B cell (primary cell): ENCODE measurements around the gene DGAT2. TPM values are rescaled to one million over a fixed set of nuclear protein-coding genes. Genes with fewer than 3 reads are reported as not detected.

Experiments
- ATAC-seq: fragments of 200-7000 bp; cut with Tn5 transposase; one replicate; pipeline ENCODE4 v1.10.0; 2021; ENCODE audit warnings: low read depth, mild to moderate bottlenecking, moderate number of reproducible peaks, moderate library complexity
- CTCF ChIA-PET: fragments of 350-600 bp; sonication (Branson Sonifier 250); formaldehyde crosslinking; loops from one replicate; lab custom pipeline; 2021; ENCODE audit warnings: antibody characterized with exemption, inconsistent platforms; lab: Charles Lee
- POLR2A ChIA-PET: fragments of 350-600 bp; sonication (Branson Sonifier 250); formaldehyde crosslinking; loops from one replicate; lab custom pipeline; 2021; ENCODE audit warnings: antibody characterized with exemption; lab: Charles Lee
- DNase-seq: peaks from one replicate; pipeline ENCODE4 v3.0.0; 2013
- H2AFZ ChIP-seq: 2 replicates; pipeline ENCODE4 v1.6.1; 2012; ENCODE audit warnings: mild to moderate bottlenecking, low read depth, low read length; ENCODE audit not compliant: insufficient read depth, poor library complexity, severe bottlenecking
- H3K27ac ChIP-seq, 2 donors: 1 replicate in 1 of 2; 2 replicates in 1 of 2; pipeline ENCODE4 v1.5.1; 2012 to 2013; ENCODE audit warnings: low read length in 2 of 2, mild to moderate bottlenecking in 2 of 2, moderate library complexity in 1 of 2
- H3K27me3 ChIP-seq, 4 experiments: fragments of 200-600 bp in 1 of 4; sonication (generic) in 1 of 4; replicated peaks in 1 of 4; 1 replicate in 2 of 4; 2 replicates in 2 of 4; pipeline versions ENCODE4 v1.6.1 to v1.7.0; 2013 to 2016; ENCODE audit warnings: low read length in 3 of 4, mild to moderate bottlenecking in 2 of 4, mixed read lengths in 1 of 4, moderate library complexity in 1 of 4; ENCODE audit not compliant: insufficient read depth in 4 of 4, control insufficient read depth in 3 of 4; ENCODE audit errors: control extremely low read depth in 1 of 4
- H3K36me3 ChIP-seq, 2 experiments: replicated peaks in 1 of 2; 1 replicate in 1 of 2; 2 replicates in 1 of 2; pipeline versions ENCODE4 v1.6.1 to v1.7.1; 2013; ENCODE audit warnings: low read length in 1 of 2; ENCODE audit not compliant: insufficient read depth in 2 of 2, control insufficient read depth in 1 of 2; ENCODE audit errors: control extremely low read depth in 1 of 2, extremely low read depth in 1 of 2
- H3K4me1 ChIP-seq, 2 donors: fragments of 200-600 bp in 1 of 2; sonication (generic) in 1 of 2; 1 replicate in 1 of 2; 2 replicates in 1 of 2; pipeline versions ENCODE4 v1.5.1 to v1.6.1; 2013 to 2017; ENCODE audit warnings: low read length in 2 of 2; ENCODE audit not compliant: control insufficient read depth in 2 of 2, insufficient read depth in 2 of 2
- H3K4me2 ChIP-seq: replicated peaks from 2 replicates; pipeline ENCODE3; 2012; ENCODE audit warnings: mild to moderate bottlenecking, low read depth, low read length; ENCODE audit not compliant: poor library complexity, severe bottlenecking
- H3K4me3 ChIP-seq, 5 experiments: fragments of 200-600 bp in 1 of 5; sonication (generic) in 1 of 5; 1 replicate in 3 of 5; 2 replicates in 2 of 5; pipeline versions ENCODE4 v1.5.1 to v1.7.0; 2011 to 2016; ENCODE audit warnings: low read length in 4 of 5, mild to moderate bottlenecking in 4 of 5, low read depth in 2 of 5, control low read depth in 1 of 5, moderate library complexity in 1 of 5; ENCODE audit not compliant: insufficient read depth in 1 of 5; ENCODE audit errors: control extremely low read depth in 1 of 5, extremely low read depth in 1 of 5
- H3K79me2 ChIP-seq: fragments of 200-600 bp; sonication (generic); one replicate; pipeline ENCODE4 v1.6.0; 2016; ENCODE audit warnings: low read length; ENCODE audit not compliant: control insufficient read depth, insufficient read depth
- H3K9ac ChIP-seq: fragments of 200-600 bp; sonication (generic); 2 replicates; pipeline ENCODE4 v1.6.1; 2017; ENCODE audit warnings: mild to moderate bottlenecking, low read length, moderate library complexity
- H3K9me3 ChIP-seq, 3 donors: one replicate each; pipeline versions ENCODE4 v1.6.1 to v1.7.1; 2013; ENCODE audit warnings: low read length in 2 of 3; ENCODE audit not compliant: control insufficient read depth in 2 of 3, insufficient read depth in 1 of 3; ENCODE audit errors: control extremely low read depth in 1 of 3
- H4K20me1 ChIP-seq: 2 replicates; pipeline ENCODE4 v1.6.0; 2012; ENCODE audit warnings: mild to moderate bottlenecking, low read length; ENCODE audit not compliant: insufficient read depth, control insufficient read depth, poor library complexity, severe bottlenecking
- H3K27ac Mint-ChIP-seq: one replicate; pipeline ENCODE4 v1.8.0; 2021; ENCODE audit warnings: mixed read lengths
- H3K27me3 Mint-ChIP-seq: one replicate; pipeline ENCODE4 v1.8.0; 2021; ENCODE audit warnings: mixed read lengths
- H3K4me1 Mint-ChIP-seq: one replicate; pipeline ENCODE4 v1.8.0; 2021; ENCODE audit warnings: mixed read lengths
- H3K4me3 Mint-ChIP-seq: one replicate; pipeline ENCODE4 v1.8.0; 2021; ENCODE audit warnings: mixed read lengths
- H3K9me3 Mint-ChIP-seq: one replicate; pipeline ENCODE4 v1.8.0; 2022; ENCODE audit warnings: mixed read lengths; ENCODE audit not compliant: insufficient read depth
- EZH2 ChIP-seq: IDR thresholded peaks from 2 replicates; pipeline ENCODE4 v1.6.1; 2012; ENCODE audit warnings: borderline replicate concordance, low read depth, mild to moderate bottlenecking, moderate library complexity, low read length; ENCODE audit not compliant: insufficient read depth, poor library complexity, severe bottlenecking
- WGBS: methylation state at CpG from one replicate; pipeline ENCODE4 v1.1.5; 2013; ENCODE audit warnings: missing lambda C conversion rate; ENCODE audit not compliant: insufficient coverage; 5-methylcytosine and 5-hydroxymethylcytosine counted together
- intact Hi-C: fragments of 100-400 bp; cut with micrococcal nuclease; formaldehyde crosslinking; loops from one replicate; pipeline ENCODE4 v1.10.0; 2022
- polyA plus RNA-seq: library from polyadenylated mRNA; depleted of rRNA; stranded (reverse); fragments of >200 nt; gene quantifications from 2 replicates; pipeline ENCODE4 v1.2.3, GENCODE V29; 2012
- total RNA-seq, 2 donors: library from RNA; stranded (reverse); fragments of 120-200 nt in 1 of 2; gene quantifications; 1 replicate in 1 of 2; 2 replicates in 1 of 2; pipeline versions ENCODE4 v1.2.3 to v1.2.4, GENCODE V29; 2013 to 2022
- TF ChIP-seq, protein P1 (sequence below): fragments of 200-600 bp; IDR thresholded peaks from one replicate; pipeline ENCODE4 v1.8.0; 2022; ENCODE audit warnings: antibody characterized with exemption, mild to moderate bottlenecking

DGAT2 gene
- total and polyA plus RNA-seq, 2 donors (not counting 1 experiment from before 2014, with no cell fraction given): 5.8 to 6.5 TPM

DNA sequence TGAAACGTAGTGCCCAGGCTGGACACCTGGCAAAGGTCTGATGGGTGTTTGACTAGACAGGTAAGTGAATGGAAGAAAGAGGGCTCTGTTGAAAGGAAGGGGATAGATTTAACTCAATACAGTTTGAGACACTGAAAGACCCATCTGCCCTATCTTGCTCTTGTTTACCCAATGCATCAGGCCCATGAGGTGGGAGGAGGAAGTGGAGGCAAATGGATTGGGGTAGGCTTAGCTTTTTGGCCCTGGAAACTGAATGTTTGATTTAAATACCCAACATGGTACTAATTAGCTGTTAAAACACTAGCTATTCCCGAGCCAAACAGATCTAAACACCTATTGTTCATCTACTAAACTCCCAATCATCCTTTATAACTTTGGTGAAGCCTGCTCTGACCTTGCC lies 42.9 kb downstream of the DGAT2 start:
- H4K20me1 ChIP-seq: peaks cover 4% of the 10 kb centered on the region
- H3K4me2 ChIP-seq: no peak overlapping the region
- H3K9me3 Mint-ChIP-seq: no peaks in the 10 kb centered on the region
- no peaks in the 10 kb centered on the region for H3K36me3 ChIP-seq
- intact Hi-C loops: no loop called here
- WGBS: 86% methylated on average over 2 of the region's 2 CpGs
- H3K27me3 Mint-ChIP-seq: no peaks in the 10 kb centered on the region
- H3K4me3 Mint-ChIP-seq: no peak overlapping the region
- CTCF ChIA-PET: interaction anchor here (0.5 to 13.5 kb wide), 5 partner anchors 10 to 82 kb away, joined by 3 to 149 read pairs (median 3); no protein-coding TSS in a partner anchor
- H3K4me1 ChIP-seq: peaks cover 10 to 43% of the 10 kb centered on the region in 2 donors
- TF ChIP-seq, protein P1, sequence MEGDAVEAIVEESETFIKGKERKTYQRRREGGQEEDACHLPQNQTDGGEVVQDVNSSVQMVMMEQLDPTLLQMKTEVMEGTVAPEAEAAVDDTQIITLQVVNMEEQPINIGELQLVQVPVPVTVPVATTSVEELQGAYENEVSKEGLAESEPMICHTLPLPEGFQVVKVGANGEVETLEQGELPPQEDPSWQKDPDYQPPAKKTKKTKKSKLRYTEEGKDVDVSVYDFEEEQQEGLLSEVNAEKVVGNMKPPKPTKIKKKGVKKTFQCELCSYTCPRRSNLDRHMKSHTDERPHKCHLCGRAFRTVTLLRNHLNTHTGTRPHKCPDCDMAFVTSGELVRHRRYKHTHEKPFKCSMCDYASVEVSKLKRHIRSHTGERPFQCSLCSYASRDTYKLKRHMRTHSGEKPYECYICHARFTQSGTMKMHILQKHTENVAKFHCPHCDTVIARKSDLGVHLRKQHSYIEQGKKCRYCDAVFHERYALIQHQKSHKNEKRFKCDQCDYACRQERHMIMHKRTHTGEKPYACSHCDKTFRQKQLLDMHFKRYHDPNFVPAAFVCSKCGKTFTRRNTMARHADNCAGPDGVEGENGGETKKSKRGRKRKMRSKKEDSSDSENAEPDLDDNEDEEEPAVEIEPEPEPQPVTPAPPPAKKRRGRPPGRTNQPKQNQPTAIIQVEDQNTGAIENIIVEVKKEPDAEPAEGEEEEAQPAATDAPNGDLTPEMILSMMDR: no peak
- no peak for TF ChIP-seq EZH2
- no peak for DNase-seq
- H3K27ac ChIP-seq: no peak overlapping the region
- H3K79me2 ChIP-seq: peaks cover 34% of the 10 kb centered on the region
- H3K9me3 ChIP-seq: no peaks in the 10 kb centered on the region
- H3K4me3 ChIP-seq: no peak overlapping the region
- H2AFZ ChIP-seq: no peak overlapping the region
- no peak overlapping the region for H3K27ac Mint-ChIP-seq
- ATAC-seq: no peak
- H3K9ac ChIP-seq: no peak overlapping the region
- peaks cover 46% of the 10 kb centered on the region for H3K4me1 Mint-ChIP-seq
- POLR2A ChIA-PET: interaction anchor here (2.3 kb wide), 1 partner anchor 13 kb away, joined by 7 read pairs; no protein-coding TSS in a partner anchor
- no peaks in the 10 kb centered on the region for H3K27me3 ChIP-seq

DNA sequence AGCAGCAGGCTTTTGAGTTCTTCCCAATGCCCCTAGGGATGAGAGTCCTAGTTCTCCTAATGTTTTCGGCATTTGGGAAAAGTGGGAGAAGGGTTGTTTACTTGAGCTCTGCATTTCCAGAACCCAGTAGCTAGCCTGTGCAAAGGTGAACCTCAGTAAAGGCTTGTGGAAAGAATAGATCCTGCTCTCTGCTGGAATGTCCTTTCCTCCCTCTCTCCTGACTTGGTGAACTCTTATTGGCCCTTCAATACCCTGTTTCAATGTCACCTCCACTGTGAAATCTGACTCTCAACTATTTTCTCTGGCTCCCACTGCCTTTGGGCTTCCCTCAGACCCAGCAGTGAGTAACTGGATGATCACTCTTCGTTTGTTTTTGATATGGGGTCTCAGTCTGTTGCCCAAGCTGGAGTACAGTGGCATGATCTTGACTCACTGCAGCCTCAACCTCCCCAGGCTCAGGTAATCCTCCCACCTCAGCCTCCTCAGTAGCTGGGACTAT lies 44.0 kb downstream of the DGAT2 start:
- 50% methylated on average over 1 of the region's 2 CpGs for WGBS
- no peak for TF ChIP-seq EZH2
- TF ChIP-seq, protein P1: no peak
- ATAC-seq (no peak), DNase-seq (no peak)
- H3K4me1 ChIP-seq: peaks cover 18 to 51% of the 10 kb centered on the region in 2 donors
- H3K27ac Mint-ChIP-seq: no peak overlapping the region
- ChIA-PET POLR2A (interaction anchor here (1.2 to 1.3 kb wide), 2 partner anchors 32 to 39 kb away, joined by 3 read pairs; no protein-coding TSS in a partner anchor), CTCF (interaction anchor here (1.3 to 13.5 kb wide), 4 partner anchors 11 to 84 kb away, joined by 3 to 149 read pairs (median 30); no protein-coding TSS in a partner anchor)
- H3K27ac ChIP-seq: no peak overlapping the region
- no peaks in the 10 kb centered on the region for H3K36me3 ChIP-seq
- no peak overlapping the region for H3K4me3 ChIP-seq
- no peaks in the 10 kb centered on the region for H3K27me3 ChIP-seq
- H3K4me3 Mint-ChIP-seq: no peak overlapping the region
- H3K9me3 ChIP-seq: no peaks in the 10 kb centered on the region
- intact Hi-C loops: no loop called here
- H4K20me1 ChIP-seq: peaks cover 9% of the 10 kb centered on the region
- no peak overlapping the region for H2AFZ ChIP-seq
- H3K4me1 Mint-ChIP-seq: peaks cover 42% of the 10 kb centered on the region
- no peaks in the 10 kb centered on the region for H3K27me3 Mint-ChIP-seq
- no peak overlapping the region for H3K4me2 ChIP-seq
- peaks cover 45% of the 10 kb centered on the region for H3K79me2 ChIP-seq
- H3K9me3 Mint-ChIP-seq: no peaks in the 10 kb centered on the region
- H3K9ac ChIP-seq: no peak overlapping the region
